NCI-H1105 treated with DMSO at 0.1 percent for 48 hours (cell line): ENCODE results near the gene TRPV5.

Source experiments
- DNase-seq: peaks from one replicate; lab custom pipeline; 2025; lab: John Stamatoyannopoulos, UW

TRPV5 gene

GRCh38 chr7:142908921-142909890 lies 24.3 kb downstream of the TRPV5 start:
- no peak for DNase-seq

- DNase-seq, result no peak
Observed at GRCh38 chr7:142908290-142908689, 25.3 kb downstream of the TRPV5 start.

GRCh38 chr7:142906643-142907042 lies 26.9 kb downstream of the TRPV5 start:
- DNase-seq, result no peak

GRCh38 chr7:142905759-142906158 lies 27.8 kb downstream of the TRPV5 start:
- no peak for DNase-seq

- no peak for DNase-seq
Observed at GRCh38 chr7:142904128-142904527, 29.4 kb downstream of the TRPV5 start.

- no peak for DNase-seq
Observed at GRCh38 chr7:142901426-142902259, 31.9 kb downstream of the TRPV5 start.

GRCh38 chr7:142899661-142900060 lies 33.9 kb downstream of the TRPV5 start:
- no peak for DNase-seq

GRCh38 chr7:142898377-142899170 lies 35.0 kb downstream of the TRPV5 start:
- peak; percentile 87 for DNase-seq

- no peak for DNase-seq
Observed at GRCh38 chr7:142897691-142898090, 35.9 kb downstream of the TRPV5 start.

- no peak for DNase-seq
Observed at GRCh38 chr7:142896741-142897379, 36.7 kb downstream of the TRPV5 start.

- no peak for DNase-seq
Observed at GRCh38 chr7:142896151-142896550, 37.4 kb downstream of the TRPV5 start.

- DNase-seq, result no peak
Observed at GRCh38 chr7:142894985-142895593, 38.5 kb downstream of the TRPV5 start.

- no peak for DNase-seq
Observed at GRCh38 chr7:142894112-142894984, 39.2 kb downstream of the TRPV5 start.

- no peak for DNase-seq
Observed at GRCh38 chr7:142892951-142893350, 40.6 kb downstream of the TRPV5 start.

GRCh38 chr7:142891490-142892082 lies 42.0 kb downstream of the TRPV5 start:
- DNase-seq, result no peak

GRCh38 chr7:142890874-142891485 lies 42.6 kb downstream of the TRPV5 start:
- no peak for DNase-seq

- no peak for DNase-seq
Observed at GRCh38 chr7:142889816-142890215, 43.7 kb downstream of the TRPV5 start.

- DNase-seq, result no peak
Observed at GRCh38 chr7:142887282-142888015, 46.1 kb downstream of the TRPV5 start.

GRCh38 chr7:142886866-142887265 lies 46.7 kb downstream of the TRPV5 start:
- no peak for DNase-seq
